OCI-LY3 (cell line): ENCODE results near the gene RBM46.

Experiments used
- H2AFZ ChIP-seq: fragments of 200-600, 300-600 bp; shearing (Covaris generic); 2 replicates; pipeline ENCODE4 v1.6.0; 2014; ENCODE audit warnings: antibody characterized with exemption, low read depth, low read length
- H3K27ac ChIP-seq: fragments of 200-600, 300-600 bp; sonication (generic); 2 replicates; pipeline ENCODE4 v1.5.1; 2014; ENCODE audit warnings: mild to moderate bottlenecking, low read length, moderate library complexity, mixed read lengths
- H3K27me3 ChIP-seq: fragments of 200-600, 300-600 bp; sonication (generic); 2 replicates; pipeline ENCODE4 v1.6.1; 2014; ENCODE audit warnings: low read depth, low read length, mixed read lengths
- H3K36me3 ChIP-seq: fragments of 200-600, 300-600 bp; sonication (generic); replicated peaks from 2 replicates; pipeline ENCODE3; 2014; ENCODE audit warnings: low read depth, low read length, mixed read lengths
- H3K4me1 ChIP-seq: fragments of 300-600, 200-600 bp; sonication (generic); 2 replicates; pipeline ENCODE4 v1.6.1; 2014; ENCODE audit warnings: low read length, mixed read lengths
- H3K4me2 ChIP-seq: fragments of 200-600, 300-600 bp; sonication (generic); 2 replicates; pipeline ENCODE4 v1.6.1; 2014; ENCODE audit warnings: low read length, mixed read lengths
- H3K4me3 ChIP-seq: fragments of 300-600, 200-600 bp; sonication (generic); 2 replicates; pipeline ENCODE4 v1.5.1; 2014; ENCODE audit warnings: antibody characterized with exemption, mild to moderate bottlenecking, low read length, moderate library complexity
- H3K79me2 ChIP-seq: fragments of 300-600, 200-600 bp; shearing (Covaris generic); 2 replicates; pipeline ENCODE4 v1.6.1; 2014; ENCODE audit warnings: mild to moderate bottlenecking, low read length, mixed read lengths
- H3K9ac ChIP-seq: fragments of 300-600, 200-600 bp; shearing (Covaris generic); 2 replicates; pipeline ENCODE4 v1.6.0; 2014; ENCODE audit warnings: mild to moderate bottlenecking, low read length, moderate library complexity
- H3K9me3 ChIP-seq: fragments of 200-600, 300-600 bp; shearing (Covaris generic); 2 replicates; pipeline ENCODE4 v1.6.1; 2014; ENCODE audit warnings: low read length, mixed read lengths; ENCODE audit not compliant: insufficient read depth
- H4K20me1 ChIP-seq: fragments of 200-600, 300-600 bp; sonication (generic); 2 replicates; pipeline ENCODE4 v1.6.1; 2016; ENCODE audit warnings: low read length, mixed read lengths; ENCODE audit not compliant: insufficient read depth
- EZH2phosphoT487 ChIP-seq: fragments of 200-600 bp; shearing (Covaris generic); IDR thresholded peaks from 2 replicates; pipeline ENCODE4 v1.6.1; 2018; ENCODE audit warnings: antibody characterized with exemption, mixed run types, low read depth
- TF ChIP-seq, protein P1 (sequence below): fragments of 200-600, 300-600 bp; sonication (generic); IDR thresholded peaks from 2 replicates; pipeline ENCODE4 v1.5.1; 2014; ENCODE audit warnings: antibody characterized with exemption, low read length, low read depth

The RBM46 gene

DNA sequence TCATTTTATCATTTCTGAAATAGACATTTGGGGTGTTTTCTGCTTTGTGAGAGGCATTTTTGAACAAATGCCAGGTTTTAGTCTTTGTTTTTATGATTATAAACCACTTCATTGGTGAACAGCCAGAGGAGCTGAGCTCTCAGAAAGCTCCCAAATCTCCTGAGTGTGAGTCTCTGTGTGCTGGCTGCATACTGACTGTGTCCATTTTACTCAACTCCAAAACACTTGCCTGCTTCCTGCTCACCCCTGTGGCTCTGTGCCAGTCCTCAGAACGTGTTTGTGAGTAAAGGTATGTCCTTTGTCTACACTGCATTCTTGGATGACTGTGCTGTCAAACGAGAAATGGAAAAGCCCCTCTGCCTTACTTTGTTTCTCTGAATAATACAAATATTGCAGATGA is 42.6 kb upstream of the RBM46 start:
- no peaks in the 10 kb centered on the region for H3K36me3 ChIP-seq
- no peaks in the 10 kb centered on the region for H3K79me2 ChIP-seq
- no peaks in the 10 kb centered on the region for H3K9me3 ChIP-seq
- TF ChIP-seq EZH2phosphoT487: no peak
- TF ChIP-seq, protein P1, sequence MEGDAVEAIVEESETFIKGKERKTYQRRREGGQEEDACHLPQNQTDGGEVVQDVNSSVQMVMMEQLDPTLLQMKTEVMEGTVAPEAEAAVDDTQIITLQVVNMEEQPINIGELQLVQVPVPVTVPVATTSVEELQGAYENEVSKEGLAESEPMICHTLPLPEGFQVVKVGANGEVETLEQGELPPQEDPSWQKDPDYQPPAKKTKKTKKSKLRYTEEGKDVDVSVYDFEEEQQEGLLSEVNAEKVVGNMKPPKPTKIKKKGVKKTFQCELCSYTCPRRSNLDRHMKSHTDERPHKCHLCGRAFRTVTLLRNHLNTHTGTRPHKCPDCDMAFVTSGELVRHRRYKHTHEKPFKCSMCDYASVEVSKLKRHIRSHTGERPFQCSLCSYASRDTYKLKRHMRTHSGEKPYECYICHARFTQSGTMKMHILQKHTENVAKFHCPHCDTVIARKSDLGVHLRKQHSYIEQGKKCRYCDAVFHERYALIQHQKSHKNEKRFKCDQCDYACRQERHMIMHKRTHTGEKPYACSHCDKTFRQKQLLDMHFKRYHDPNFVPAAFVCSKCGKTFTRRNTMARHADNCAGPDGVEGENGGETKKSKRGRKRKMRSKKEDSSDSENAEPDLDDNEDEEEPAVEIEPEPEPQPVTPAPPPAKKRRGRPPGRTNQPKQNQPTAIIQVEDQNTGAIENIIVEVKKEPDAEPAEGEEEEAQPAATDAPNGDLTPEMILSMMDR: no peak
- H3K9ac ChIP-seq: no peak overlapping the region
- no peak overlapping the region for H2AFZ ChIP-seq
- no peaks in the 10 kb centered on the region for H3K4me1 ChIP-seq
- no peak overlapping the region for H3K4me3 ChIP-seq
- no peak overlapping the region for H3K27ac ChIP-seq
- H3K27me3 ChIP-seq: no peaks in the 10 kb centered on the region
- H3K4me2 ChIP-seq: no peak overlapping the region
- H4K20me1 ChIP-seq: no peaks in the 10 kb centered on the region

DNA sequence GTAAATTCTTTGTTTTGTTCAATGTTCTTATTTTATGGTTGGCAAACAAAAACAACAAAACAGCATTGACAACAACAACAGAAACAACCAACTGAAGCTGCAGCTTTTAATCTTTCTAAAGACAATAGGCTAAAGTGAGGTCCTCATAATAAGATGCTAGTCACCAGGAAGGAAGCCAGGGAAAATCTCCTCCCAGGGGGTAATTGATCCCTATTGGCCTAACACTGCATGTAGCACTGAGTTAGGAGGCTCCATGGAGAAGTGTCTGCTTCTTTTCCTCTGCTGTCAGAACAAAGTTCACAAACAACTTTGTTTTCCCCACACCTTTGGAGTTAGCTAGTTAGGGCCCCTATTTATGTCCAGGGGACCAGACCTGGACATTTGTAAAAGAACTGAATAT is 42.0 kb upstream of the RBM46 start:
- H3K4me1 ChIP-seq: no peaks in the 10 kb centered on the region
- H4K20me1 ChIP-seq: no peaks in the 10 kb centered on the region
- H3K4me2 ChIP-seq: no peak overlapping the region
- H3K4me3 ChIP-seq: no peak overlapping the region
- H3K36me3 ChIP-seq: no peaks in the 10 kb centered on the region
- no peak overlapping the region for H3K9ac ChIP-seq
- no peaks in the 10 kb centered on the region for H3K27me3 ChIP-seq
- no peaks in the 10 kb centered on the region for H3K9me3 ChIP-seq
- no peak overlapping the region for H2AFZ ChIP-seq
- no peak overlapping the region for H3K27ac ChIP-seq
- TF ChIP-seq EZH2phosphoT487: no peak
- TF ChIP-seq, protein P1: no peak
- no peaks in the 10 kb centered on the region for H3K79me2 ChIP-seq

DNA sequence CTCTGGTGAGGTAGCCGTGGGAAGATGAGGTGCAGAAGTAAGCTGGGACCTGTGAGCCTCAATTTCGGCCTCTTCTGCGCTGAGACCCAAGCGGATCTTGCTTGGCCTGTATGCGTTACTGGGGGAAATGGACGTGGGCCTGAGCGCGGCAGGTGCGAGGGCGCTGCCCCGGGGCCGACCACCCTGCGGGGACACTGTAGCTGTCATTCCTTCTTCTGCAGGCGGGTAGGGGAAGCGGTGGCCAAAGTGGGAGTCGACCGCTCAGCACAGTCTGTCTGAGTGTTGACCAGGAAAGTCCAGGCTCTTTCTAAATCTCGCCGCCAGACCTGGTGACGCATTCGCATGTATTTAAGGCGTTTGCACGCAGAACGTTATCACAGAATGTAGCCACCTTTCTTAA is 40.6 kb upstream of the RBM46 start:
- Histone ChIP-seq H2AFZ (no peak overlapping the region), H4K20me1 (no peaks in the 10 kb centered on the region), H3K4me2 (no peak overlapping the region), H3K27ac (no peak overlapping the region), H3K4me3 (no peak overlapping the region), H3K36me3 (no peaks in the 10 kb centered on the region), H3K9ac (no peak overlapping the region), H3K79me2 (no peaks in the 10 kb centered on the region), H3K9me3 (no peaks in the 10 kb centered on the region), H3K27me3 (no peaks in the 10 kb centered on the region), H3K4me1 (no peaks in the 10 kb centered on the region)
- TF ChIP-seq, protein P1: no peak
- TF ChIP-seq EZH2phosphoT487: no peak

DNA sequence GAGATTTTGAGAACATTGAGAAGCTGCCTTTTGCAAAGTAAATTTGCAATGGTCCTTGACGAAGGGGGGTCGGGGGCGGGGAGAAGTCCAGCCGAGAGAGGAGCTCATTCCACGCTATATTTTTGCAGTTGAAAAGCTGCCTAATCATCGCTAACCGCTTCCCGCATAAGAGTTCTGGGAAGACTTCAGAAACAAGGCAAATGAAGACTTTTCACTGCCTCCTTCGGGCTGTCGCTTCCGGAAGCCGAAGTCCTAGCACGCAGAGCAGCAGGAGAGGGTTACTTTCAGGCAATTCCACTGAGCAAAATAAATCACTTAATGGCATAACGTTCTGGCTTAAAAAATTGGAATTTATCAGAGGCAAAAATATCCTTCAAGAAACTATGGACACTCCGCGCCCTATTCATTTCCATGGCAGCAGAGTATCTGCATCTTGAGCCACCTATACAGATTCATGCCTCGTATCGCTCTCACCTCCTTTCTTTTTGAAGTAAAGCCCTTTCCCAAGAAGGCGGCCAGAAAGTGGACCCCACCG is 39.9 kb upstream of the RBM46 start:
- Histone ChIP-seq H3K36me3 (no peaks in the 10 kb centered on the region), H4K20me1 (no peaks in the 10 kb centered on the region), H3K4me1 (no peaks in the 10 kb centered on the region), H3K9ac (no peak overlapping the region), H3K4me2 (no peak overlapping the region), H3K27me3 (no peaks in the 10 kb centered on the region), H3K79me2 (no peaks in the 10 kb centered on the region), H2AFZ (no peak overlapping the region), H3K4me3 (no peak overlapping the region), H3K27ac (no peak overlapping the region), H3K9me3 (no peaks in the 10 kb centered on the region)
- TF ChIP-seq, protein P1: no peak
- no peak for TF ChIP-seq EZH2phosphoT487
